Myocyte (in vitro differentiated cells): ENCODE data around the gene UNC5B. TPM values are rescaled to one million over a fixed set of nuclear protein-coding genes. Genes with fewer than 3 reads are reported as not detected.

Experiments
- DNase-seq: peaks from one replicate; pipeline ENCODE4 v3.0.0-alpha.2; 2012; ENCODE audit warnings: low read depth
- total RNA-seq: library from RNA; depleted of rRNA; stranded (reverse); fragments of >200 nt; gene quantifications from 2 replicates; pipeline ENCODE4 v1.2.3, GENCODE V29; 2014

UNC5B gene
- total RNA-seq, 1 donor from 2014 or later = 3.6 TPM

- DNase-seq = peak; percentile 27
These were observed 41.8 kb downstream of the UNC5B start for GRCh38 chr10:71253981-71254818.

GRCh38 chr10:71254834-71255549 is 42.6 kb downstream of the UNC5B start:
- peak; percentile 89 for DNase-seq

- DNase-seq = no peak
These were observed 43.1 kb downstream of the UNC5B start for GRCh38 chr10:71255550-71255807.

- peak; percentile 95 for DNase-seq
These were observed 43.7 kb downstream of the UNC5B start for GRCh38 chr10:71255808-71256660.

GRCh38 chr10:71256661-71257318 is 44.4 kb downstream of the UNC5B start:
- DNase-seq = no peak

GRCh38 chr10:71257319-71257997 is 45.1 kb downstream of the UNC5B start:
- no peak for DNase-seq

- no peak for DNase-seq
These were observed 45.7 kb downstream of the UNC5B start for GRCh38 chr10:71258046-71258445.

- DNase-seq = no peak
These were observed 46.2 kb downstream of the UNC5B start for GRCh38 chr10:71258446-71259145.

- DNase-seq = no peak
These were observed 46.9 kb downstream of the UNC5B start for GRCh38 chr10:71259282-71259681.

- peak; percentile 44 for DNase-seq
These were observed 47.6 kb downstream of the UNC5B start for GRCh38 chr10:71259815-71260501.

- peak; percentile 64 for DNase-seq
These were observed 48.4 kb downstream of the UNC5B start for GRCh38 chr10:71260622-71261325.

- peak; percentile 30 for DNase-seq
These were observed 49.7 kb downstream of the UNC5B start for GRCh38 chr10:71262027-71262426.

- no peak for DNase-seq
These were observed 50.4 kb downstream of the UNC5B start for GRCh38 chr10:71262817-71263216.

GRCh38 chr10:71263376-71263775 is 51.0 kb downstream of the UNC5B start:
- no peak for DNase-seq

GRCh38 chr10:71264345-71265200 is 52.2 kb downstream of the UNC5B start:
- DNase-seq = no peak

GRCh38 chr10:71265201-71265575 is 52.8 kb downstream of the UNC5B start:
- DNase-seq = no peak

GRCh38 chr10:71265618-71266146 is 53.3 kb downstream of the UNC5B start:
- DNase-seq = no peak
